ENCODE results near the gene FDXACB1. TPM values are rescaled to one million over a fixed set of nuclear protein-coding genes. Genes with fewer than 3 reads are reported as not detected.

FDXACB1 gene
- total and polyA plus RNA-seq, 9 of the 15 experiments (the other 6 are each of a cell fraction or from before 2014, with no cell fraction given) = 3.2 to 7.5 (median 5.3) TPM

GRCh38 chr11:111870886-111871692, 7.9 kb downstream of the FDXACB1 start, which contains the start of gene ALG9 (continued):
- no peak for TF ChIP-seq PTRF (tag; IDR thresholded peaks at IDR 0.05)
- no peak for TF ChIP-seq ZBTB43 (CRISPR knock-in tag; IDR thresholded peaks at IDR 0.05)
- TF ChIP-seq NCOA6 (IDR thresholded peaks at IDR 0.05) = no peak
- TF ChIP-seq ZEB2 (IDR thresholded peaks at IDR 0.05) = no peak
- no peak for TF ChIP-seq ZSCAN29 (IDR thresholded peaks at IDR 0.05)
- no peak for TF ChIP-seq XRCC3 (IDR thresholded peaks at IDR 0.05)
- TF ChIP-seq, protein P1, sequence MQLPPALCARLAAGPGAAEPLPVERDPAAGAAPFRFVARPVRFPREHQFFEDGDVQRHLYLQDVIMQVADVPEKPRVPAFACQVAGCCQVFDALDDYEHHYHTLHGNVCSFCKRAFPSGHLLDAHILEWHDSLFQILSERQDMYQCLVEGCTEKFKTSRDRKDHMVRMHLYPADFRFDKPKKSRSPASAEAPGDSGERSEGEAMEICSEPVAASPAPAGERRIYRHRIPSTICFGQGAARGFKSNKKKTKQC (CRISPR knock-in tag; IDR thresholded peaks at IDR 0.05) = peak; percentile 46; the same call in 1 of the 2 replicates
- TF ChIP-seq HDAC3 (IDR thresholded peaks at IDR 0.05; ENCODE audit: borderline replicate concordance, partially characterized antibody) = no peak
- no peak for TF ChIP-seq CHD2 (IDR thresholded peaks at IDR 0.05; ENCODE audit: low read depth, low read length)
- TF ChIP-seq U2AF1 (optimal IDR thresholded peaks at IDR 0.05; ENCODE audit: low read depth, low read length) = no peak
- peak; percentile 72 for TF ChIP-seq MEIS2 (IDR thresholded peaks at IDR 0.05; ENCODE audit: partially characterized antibody)
- TF ChIP-seq CBFA2T3 (IDR thresholded peaks at IDR 0.05) = no peak
- TF ChIP-seq, protein P2, sequence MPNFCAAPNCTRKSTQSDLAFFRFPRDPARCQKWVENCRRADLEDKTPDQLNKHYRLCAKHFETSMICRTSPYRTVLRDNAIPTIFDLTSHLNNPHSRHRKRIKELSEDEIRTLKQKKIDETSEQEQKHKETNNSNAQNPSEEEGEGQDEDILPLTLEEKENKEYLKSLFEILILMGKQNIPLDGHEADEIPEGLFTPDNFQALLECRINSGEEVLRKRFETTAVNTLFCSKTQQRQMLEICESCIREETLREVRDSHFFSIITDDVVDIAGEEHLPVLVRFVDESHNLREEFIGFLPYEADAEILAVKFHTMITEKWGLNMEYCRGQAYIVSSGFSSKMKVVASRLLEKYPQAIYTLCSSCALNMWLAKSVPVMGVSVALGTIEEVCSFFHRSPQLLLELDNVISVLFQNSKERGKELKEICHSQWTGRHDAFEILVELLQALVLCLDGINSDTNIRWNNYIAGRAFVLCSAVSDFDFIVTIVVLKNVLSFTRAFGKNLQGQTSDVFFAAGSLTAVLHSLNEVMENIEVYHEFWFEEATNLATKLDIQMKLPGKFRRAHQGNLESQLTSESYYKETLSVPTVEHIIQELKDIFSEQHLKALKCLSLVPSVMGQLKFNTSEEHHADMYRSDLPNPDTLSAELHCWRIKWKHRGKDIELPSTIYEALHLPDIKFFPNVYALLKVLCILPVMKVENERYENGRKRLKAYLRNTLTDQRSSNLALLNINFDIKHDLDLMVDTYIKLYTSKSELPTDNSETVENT (CRISPR knock-in tag; IDR thresholded peaks at IDR 0.05) = no peak
- no peak for TF ChIP-seq ZNF695 (CRISPR knock-in tag; IDR thresholded peaks at IDR 0.05)
- peak; percentile 66 for TF ChIP-seq E2F1 (CRISPR knock-in tag; IDR thresholded peaks at IDR 0.05)
- no peak for TF ChIP-seq DLX4 (CRISPR knock-in tag; IDR thresholded peaks at IDR 0.05)
- TF ChIP-seq POLR2B (IDR thresholded peaks at IDR 0.05; ENCODE audit: low read depth, partially characterized antibody) = peak; percentile 49
- TF ChIP-seq, protein P3, sequence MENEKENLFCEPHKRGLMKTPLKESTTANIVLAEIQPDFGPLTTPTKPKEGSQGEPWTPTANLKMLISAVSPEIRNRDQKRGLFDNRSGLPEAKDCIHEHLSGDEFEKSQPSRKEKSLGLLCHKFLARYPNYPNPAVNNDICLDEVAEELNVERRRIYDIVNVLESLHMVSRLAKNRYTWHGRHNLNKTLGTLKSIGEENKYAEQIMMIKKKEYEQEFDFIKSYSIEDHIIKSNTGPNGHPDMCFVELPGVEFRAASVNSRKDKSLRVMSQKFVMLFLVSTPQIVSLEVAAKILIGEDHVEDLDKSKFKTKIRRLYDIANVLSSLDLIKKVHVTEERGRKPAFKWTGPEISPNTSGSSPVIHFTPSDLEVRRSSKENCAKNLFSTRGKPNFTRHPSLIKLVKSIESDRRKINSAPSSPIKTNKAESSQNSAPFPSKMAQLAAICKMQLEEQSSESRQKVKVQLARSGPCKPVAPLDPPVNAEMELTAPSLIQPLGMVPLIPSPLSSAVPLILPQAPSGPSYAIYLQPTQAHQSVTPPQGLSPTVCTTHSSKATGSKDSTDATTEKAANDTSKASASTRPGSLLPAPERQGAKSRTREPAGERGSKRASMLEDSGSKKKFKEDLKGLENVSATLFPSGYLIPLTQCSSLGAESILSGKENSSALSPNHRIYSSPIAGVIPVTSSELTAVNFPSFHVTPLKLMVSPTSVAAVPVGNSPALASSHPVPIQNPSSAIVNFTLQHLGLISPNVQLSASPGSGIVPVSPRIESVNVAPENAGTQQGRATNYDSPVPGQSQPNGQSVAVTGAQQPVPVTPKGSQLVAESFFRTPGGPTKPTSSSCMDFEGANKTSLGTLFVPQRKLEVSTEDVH (IDR thresholded peaks at IDR 0.05; ENCODE audit: low read depth, partially characterized antibody) = no peak

Data from K562 (cell line).